Muscle layer of duodenum (tissue), 2 donors: ENCODE results near the gene BTBD9.

ENCODE experiments used
- H3K27ac ChIP-seq: one replicate; pipeline ENCODE4 v1.7.0; 2013; ENCODE audit warnings: mild to moderate bottlenecking, low read length
- H3K27me3 ChIP-seq: one replicate; pipeline ENCODE4 v1.7.0; 2013; ENCODE audit warnings: low read depth, mild to moderate bottlenecking, control low read depth, low read length
- H3K36me3 ChIP-seq, 2 donors: one replicate each; pipeline ENCODE4 v1.7.0; 2013; ENCODE audit warnings: low read length in 2 of 2, control low read depth in 1 of 2, mild to moderate bottlenecking in 1 of 2; ENCODE audit not compliant: insufficient read depth in 2 of 2, control insufficient read depth in 1 of 2
- H3K4me1 ChIP-seq, 2 donors: one replicate each; pipeline ENCODE4 v1.7.0; 2013; ENCODE audit warnings: low read length in 2 of 2, mild to moderate bottlenecking in 2 of 2, control low read depth in 1 of 2, moderate library complexity in 1 of 2; ENCODE audit not compliant: insufficient read depth in 2 of 2, control insufficient read depth in 1 of 2
- H3K4me3 ChIP-seq, 2 donors: one replicate each; pipeline ENCODE4 v1.7.0; 2013; ENCODE audit warnings: low read length in 2 of 2, low read depth in 1 of 2, mild to moderate bottlenecking in 1 of 2
- H3K9me3 ChIP-seq, 2 donors: one replicate each; pipeline ENCODE4 v1.7.0; 2013; ENCODE audit warnings: low read length in 2 of 2, control low read depth in 1 of 2, mild to moderate bottlenecking in 1 of 2; ENCODE audit not compliant: control insufficient read depth in 1 of 2
- donor health status: healthy.

BTBD9 gene

GRCh38 chr6:38178584-38178886, 461.2 kb downstream of the BTBD9 start:
- Histone ChIP-seq H3K27ac (no peak overlapping the region), H3K9me3 (no peaks in the 10 kb centered on the region), H3K36me3 (peaks cover 0 to 14% of the 10 kb centered on the region in 2 donors), H3K4me3 (no peak overlapping the region), H3K27me3 (no peaks in the 10 kb centered on the region), H3K4me1 (no peaks in the 10 kb centered on the region)

DNA sequence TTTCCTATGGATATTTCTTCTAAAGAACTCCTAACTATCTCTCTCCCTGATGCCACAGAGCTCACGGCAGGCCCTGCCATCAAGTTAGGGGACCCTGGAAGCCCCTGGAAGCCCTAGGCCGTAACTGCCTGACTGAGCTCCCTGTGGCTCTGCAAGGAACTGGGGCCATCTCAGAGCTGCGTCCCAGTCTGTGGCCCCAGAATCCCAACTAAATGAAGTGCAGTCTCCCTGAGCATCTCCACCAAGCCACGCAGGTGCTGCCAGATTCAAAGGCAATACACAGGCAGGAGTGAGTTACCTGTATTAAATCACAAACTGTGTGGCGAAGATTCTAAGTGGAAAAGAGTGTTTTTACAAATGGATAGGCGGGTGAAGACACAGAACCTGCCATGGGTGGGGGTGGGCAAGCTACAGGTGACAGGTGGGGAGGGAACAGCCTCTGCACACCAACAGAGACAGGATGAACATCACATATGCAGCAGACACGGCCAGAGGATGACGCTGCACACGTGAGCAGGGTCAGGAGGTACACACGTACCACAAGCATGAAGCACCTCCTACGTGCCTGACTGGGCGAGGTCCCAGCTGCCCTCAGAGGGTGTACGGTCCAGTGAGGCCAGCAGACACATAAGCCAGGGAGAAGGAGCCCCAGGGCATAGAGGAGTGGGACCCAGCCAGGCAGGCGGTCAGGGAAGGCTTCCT, 461.7 kb downstream of the BTBD9 start:
- Histone ChIP-seq H3K4me3 (no peak overlapping the region), H3K36me3 (peaks cover 0 to 16% of the 10 kb centered on the region in 2 donors)

GRCh38 chr6:38176797-38177751, 462.7 kb downstream of the BTBD9 start:
- peaks cover 0 to 16% of the 10 kb centered on the region in 2 donors for H3K36me3 ChIP-seq
- no peaks in the 10 kb centered on the region for H3K4me1 ChIP-seq
- no peaks in the 10 kb centered on the region for H3K27me3 ChIP-seq
- no peak overlapping the region for H3K4me3 ChIP-seq
- H3K27ac ChIP-seq, result no peak overlapping the region
- no peaks in the 10 kb centered on the region for H3K9me3 ChIP-seq

More for the DNA sequence above, 461.7 kb downstream of the BTBD9 start:
- H3K27ac ChIP-seq, result no peak overlapping the region
- H3K9me3 ChIP-seq, result no peaks in the 10 kb centered on the region
- H3K27me3 ChIP-seq, result no peaks in the 10 kb centered on the region
- H3K4me1 ChIP-seq, result no peaks in the 10 kb centered on the region

DNA sequence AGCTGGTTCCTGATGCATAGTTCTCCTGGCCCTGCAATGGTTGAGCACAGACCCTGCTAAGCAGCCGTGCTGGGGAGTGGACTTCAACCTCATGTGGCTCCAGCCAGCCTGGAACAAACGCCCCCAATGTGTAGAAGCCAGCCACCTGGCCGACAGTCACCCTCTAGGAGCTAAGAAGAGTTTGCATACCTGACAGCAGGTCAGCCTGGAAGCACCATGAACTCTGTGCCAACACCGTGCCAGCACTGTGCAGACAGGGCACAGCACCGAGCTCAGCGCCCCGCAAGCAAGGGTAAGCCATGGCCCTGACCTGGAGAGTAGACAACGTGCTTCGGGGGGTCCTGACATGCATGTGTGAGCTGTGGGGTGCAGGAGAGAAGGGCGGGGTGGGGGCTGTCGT, 463.9 kb downstream of the BTBD9 start:
- Histone ChIP-seq H3K27me3 (no peaks in the 10 kb centered on the region), H3K36me3 (peaks cover 0 to 16% of the 10 kb centered on the region in 2 donors), H3K27ac (no peak overlapping the region), H3K9me3 (no peaks in the 10 kb centered on the region), H3K4me3 (no peak overlapping the region), H3K4me1 (peaks cover 0 to 2% of the 10 kb centered on the region in 2 donors)

DNA sequence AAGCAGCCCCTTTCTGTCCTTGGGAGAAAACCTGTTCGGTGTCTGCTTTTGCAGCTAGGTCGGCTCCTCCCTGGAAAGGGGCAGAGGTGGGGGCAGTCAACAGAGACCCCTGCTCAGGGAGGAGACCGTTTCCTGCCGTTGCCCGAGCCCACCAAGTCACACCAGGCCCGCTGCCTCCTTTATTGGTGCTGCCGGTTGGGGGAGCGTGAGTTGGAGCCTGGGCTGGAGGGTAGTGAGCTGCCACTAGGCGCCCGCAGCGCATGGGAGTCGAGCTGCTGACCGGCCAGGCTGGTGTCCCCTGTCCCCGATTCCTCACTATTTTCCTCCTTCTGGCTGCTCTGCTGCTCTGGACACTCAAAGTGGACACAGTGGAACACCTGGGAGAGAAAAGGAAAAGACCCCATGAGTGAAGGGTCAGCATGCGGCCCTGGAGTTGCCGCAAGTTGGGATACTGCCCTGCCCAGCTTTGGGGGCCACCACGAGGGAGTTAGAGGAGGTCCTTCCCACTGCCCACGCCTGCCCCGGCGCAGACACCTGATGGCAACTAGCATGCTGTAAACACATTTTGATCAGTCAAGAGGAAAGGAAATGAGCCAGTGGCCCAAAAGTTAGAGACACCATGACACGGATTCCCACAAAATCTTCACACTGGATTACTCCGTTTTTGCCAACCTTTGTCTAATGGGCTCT, 464.8 kb downstream of the BTBD9 start:
- Histone ChIP-seq H3K4me1 (peaks cover 0 to 2% of the 10 kb centered on the region in 2 donors), H3K4me3 (no peak overlapping the region), H3K36me3 (peaks cover 0 to 16% of the 10 kb centered on the region in 2 donors), H3K9me3 (no peaks in the 10 kb centered on the region), H3K27ac (no peak overlapping the region), H3K27me3 (no peaks in the 10 kb centered on the region)

DNA sequence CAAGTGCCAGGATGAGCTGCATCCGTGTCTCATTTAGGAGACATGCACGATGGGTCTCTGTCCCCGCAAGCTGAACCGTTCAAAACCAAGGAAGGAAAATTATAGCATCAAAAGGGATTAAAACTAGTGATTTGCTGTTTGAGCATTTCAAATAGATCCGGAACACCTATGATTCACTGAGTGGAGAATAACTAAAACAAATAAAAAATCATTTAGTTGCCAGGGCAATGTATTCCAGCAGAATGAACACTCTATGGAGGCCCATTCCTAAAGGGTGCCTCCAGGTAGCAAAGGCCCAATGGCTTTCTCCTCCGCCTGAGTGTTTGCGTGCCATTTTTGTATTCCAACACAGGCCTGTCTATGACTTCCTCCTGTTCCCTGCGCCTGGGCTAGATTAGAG, 465.4 kb downstream of the BTBD9 start:
- peaks cover 0 to 16% of the 10 kb centered on the region in 2 donors for H3K36me3 ChIP-seq

GRCh38 chr6:38173909-38174308, 465.8 kb downstream of the BTBD9 start:
- no peaks in the 10 kb centered on the region for H3K9me3 ChIP-seq
- no peaks in the 10 kb centered on the region for H3K27me3 ChIP-seq
- no peak overlapping the region for H3K4me3 ChIP-seq
- peaks cover 0 to 16% of the 10 kb centered on the region in 2 donors for H3K36me3 ChIP-seq
- no peak overlapping the region for H3K27ac ChIP-seq
- peaks cover 0 to 2% of the 10 kb centered on the region in 2 donors for H3K4me1 ChIP-seq

More for the DNA sequence above, 465.4 kb downstream of the BTBD9 start:
- Histone ChIP-seq H3K27me3 (no peaks in the 10 kb centered on the region), H3K4me1 (peaks cover 0 to 2% of the 10 kb centered on the region in 2 donors), H3K4me3 (no peak overlapping the region), H3K27ac (no peak overlapping the region), H3K9me3 (no peaks in the 10 kb centered on the region)

DNA sequence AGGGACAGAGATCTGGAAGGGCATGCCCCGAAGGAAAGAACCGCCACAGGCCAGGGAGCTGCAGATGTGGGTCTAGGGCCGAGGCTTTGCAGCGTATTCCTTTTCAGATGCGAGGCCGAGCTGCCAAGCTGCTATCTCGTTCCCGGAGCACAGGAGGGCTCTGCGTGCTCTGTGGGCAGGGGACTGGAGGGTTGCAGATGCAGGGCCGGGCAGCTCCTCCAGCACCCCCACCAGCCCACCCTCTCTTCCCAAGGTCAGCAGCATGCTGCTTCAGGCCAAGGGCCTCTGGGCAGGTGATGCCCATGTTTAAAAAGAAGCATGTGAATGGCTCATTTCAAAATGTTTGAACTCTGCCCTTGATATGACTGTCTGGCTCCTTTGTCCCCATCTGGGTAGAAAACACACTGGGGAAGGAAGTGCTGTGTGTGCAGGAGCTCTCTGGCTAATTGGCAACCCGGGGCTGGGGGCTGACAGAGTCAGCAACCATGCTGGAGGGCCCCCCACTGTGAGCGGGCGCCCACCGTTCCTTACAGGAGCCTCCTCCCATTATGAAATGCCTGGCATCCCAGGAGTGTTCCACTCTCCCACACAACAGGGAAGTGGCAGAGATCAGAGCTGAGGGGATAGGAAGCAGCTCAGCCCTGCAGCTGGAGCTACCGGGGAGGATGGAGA, 466.9 kb downstream of the BTBD9 start:
- Histone ChIP-seq H3K27me3 (no peaks in the 10 kb centered on the region), H3K36me3 (peaks cover 0 to 16% of the 10 kb centered on the region in 2 donors), H3K4me1 (peaks cover 0 to 2% of the 10 kb centered on the region in 2 donors), H3K27ac (no peak overlapping the region), H3K4me3 (no peak overlapping the region), H3K9me3 (no peaks in the 10 kb centered on the region)

DNA sequence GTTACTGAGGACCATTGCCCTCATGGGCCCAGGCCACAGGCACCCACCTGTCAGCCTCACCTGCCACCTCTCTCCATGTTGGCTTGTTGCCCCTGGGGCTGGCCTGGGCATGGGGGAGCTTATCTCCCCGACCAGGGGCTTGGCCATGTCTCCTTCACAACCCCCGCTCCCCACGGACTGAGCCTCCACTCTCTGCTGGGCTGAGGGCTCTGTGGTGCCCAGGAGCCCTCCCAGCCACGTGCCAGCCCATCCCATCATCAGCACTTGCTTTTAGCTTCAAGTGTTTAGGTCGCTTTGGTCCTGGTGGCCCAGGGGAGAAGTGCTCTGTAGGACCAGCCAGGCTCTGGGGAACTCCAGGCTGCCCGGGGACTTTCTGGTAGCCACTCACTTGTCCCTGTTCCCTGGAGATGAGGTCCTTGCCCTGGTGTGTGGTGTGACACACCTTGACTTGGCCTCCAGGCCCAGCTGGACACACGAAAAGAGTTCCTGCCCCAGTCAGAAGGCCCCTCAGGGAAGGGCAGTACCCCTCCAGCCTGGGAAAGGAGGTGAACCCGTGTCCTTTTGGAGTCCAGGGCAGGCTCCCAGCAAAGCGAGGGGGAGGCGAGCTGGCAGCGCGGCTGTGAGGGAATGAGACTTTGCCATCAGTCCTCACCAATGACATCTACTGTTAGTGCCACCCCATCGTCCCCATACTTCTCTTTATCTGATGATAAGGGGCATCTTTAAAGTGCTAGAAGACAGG, 467.6 kb downstream of the BTBD9 start:
- no peak overlapping the region for H3K4me3 ChIP-seq
- H3K9me3 ChIP-seq, result no peaks in the 10 kb centered on the region
- H3K4me1 ChIP-seq, result peaks cover 0 to 2% of the 10 kb centered on the region in 2 donors
- peaks cover 0 to 16% of the 10 kb centered on the region in 2 donors for H3K36me3 ChIP-seq
- no peak overlapping the region for H3K27ac ChIP-seq
- no peaks in the 10 kb centered on the region for H3K27me3 ChIP-seq

- Histone ChIP-seq H3K36me3 (peaks cover 0 to 16% of the 10 kb centered on the region in 2 donors), H3K27me3 (no peaks in the 10 kb centered on the region), H3K4me3 (no peak overlapping the region), H3K4me1 (peaks cover 0 to 2% of the 10 kb centered on the region in 2 donors), H3K9me3 (no peaks in the 10 kb centered on the region), H3K27ac (no peak overlapping the region)
These were observed 468.9 kb downstream of the BTBD9 start for GRCh38 chr6:38170666-38171355.
